Ovary (tissue), 3 donors: ENCODE results near the gene LIPC.

Experiments
- POLR2A ChIP-seq: fragments of 450-650 bp; IDR thresholded peaks from one replicate; pipeline ENCODE4 v1.6.1; 2017; ENCODE audit warnings: antibody characterized with exemption, mild to moderate bottlenecking, moderate library complexity
- TF ChIP-seq, protein P1 (sequence below), 3 donors: fragments of 450-650 bp in 2 of 3; fragments of 200-600 bp in 1 of 3; IDR thresholded peaks; one replicate each; pipeline versions ENCODE4 v1.5.1 to v1.8.0; 2016 to 2022; ENCODE audit warnings: antibody characterized with exemption in 3 of 3, mild to moderate bottlenecking in 1 of 3
- donor health status: DM: no; HTN: no; CAD: no.

DNA sequence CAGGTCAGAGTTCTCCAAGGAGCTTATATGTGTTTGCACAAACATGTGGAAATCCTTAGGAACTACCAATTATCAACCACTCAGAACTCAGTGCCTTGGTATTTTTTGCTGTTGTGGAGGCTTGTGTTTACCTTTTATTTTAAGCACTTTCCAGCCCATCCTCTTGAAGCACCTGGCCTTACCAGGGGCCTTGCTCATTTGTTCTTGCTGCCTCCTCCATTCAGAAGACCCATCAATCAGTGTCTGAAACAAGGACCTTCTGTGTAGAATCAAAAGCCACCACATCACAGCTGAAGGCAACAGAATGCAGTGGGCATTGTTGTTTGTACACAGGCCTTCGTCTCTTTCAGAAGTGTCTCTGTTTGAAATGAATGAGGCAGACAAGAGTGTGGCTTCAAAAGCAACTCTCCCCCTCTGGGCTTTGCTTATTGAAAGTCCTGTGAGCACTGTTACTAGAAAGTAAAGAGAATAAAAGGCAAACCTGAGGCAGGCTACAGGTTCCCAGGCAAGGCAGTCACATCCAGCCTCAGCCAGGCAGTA is 24.5 kb upstream of the LIPC start:
- TF ChIP-seq, protein P1, sequence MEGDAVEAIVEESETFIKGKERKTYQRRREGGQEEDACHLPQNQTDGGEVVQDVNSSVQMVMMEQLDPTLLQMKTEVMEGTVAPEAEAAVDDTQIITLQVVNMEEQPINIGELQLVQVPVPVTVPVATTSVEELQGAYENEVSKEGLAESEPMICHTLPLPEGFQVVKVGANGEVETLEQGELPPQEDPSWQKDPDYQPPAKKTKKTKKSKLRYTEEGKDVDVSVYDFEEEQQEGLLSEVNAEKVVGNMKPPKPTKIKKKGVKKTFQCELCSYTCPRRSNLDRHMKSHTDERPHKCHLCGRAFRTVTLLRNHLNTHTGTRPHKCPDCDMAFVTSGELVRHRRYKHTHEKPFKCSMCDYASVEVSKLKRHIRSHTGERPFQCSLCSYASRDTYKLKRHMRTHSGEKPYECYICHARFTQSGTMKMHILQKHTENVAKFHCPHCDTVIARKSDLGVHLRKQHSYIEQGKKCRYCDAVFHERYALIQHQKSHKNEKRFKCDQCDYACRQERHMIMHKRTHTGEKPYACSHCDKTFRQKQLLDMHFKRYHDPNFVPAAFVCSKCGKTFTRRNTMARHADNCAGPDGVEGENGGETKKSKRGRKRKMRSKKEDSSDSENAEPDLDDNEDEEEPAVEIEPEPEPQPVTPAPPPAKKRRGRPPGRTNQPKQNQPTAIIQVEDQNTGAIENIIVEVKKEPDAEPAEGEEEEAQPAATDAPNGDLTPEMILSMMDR (IDR thresholded peaks at IDR 0.05): no peak
- TF ChIP-seq POLR2A: no peak
